Spleen (tissue), 11 donors: ENCODE results near the gene ADAM15. TPM values are rescaled to one million over a fixed set of nuclear protein-coding genes. Genes with fewer than 3 reads are reported as not detected.
A peak's percentile ranks its signal among the peaks of the same experiment; 100 is the strongest.

Source experiments
- DNase-seq: peaks from one replicate; pipeline ENCODE4 v3.0.0-alpha.2; 2020
- H3K27ac ChIP-seq, 8 donors: fragments of 200-600 bp; sonication (generic) in 7 of 8; 1 replicate in 4 of 8; 2 replicates in 4 of 8; pipeline versions ENCODE4 v1.5.0 to v1.8.0; 2016 to 2021; ENCODE audit warnings: inconsistent platforms in 4 of 8, mild to moderate bottlenecking in 4 of 8, moderate library complexity in 1 of 8
- H3K27me3 ChIP-seq, 7 donors: fragments of 200-600 bp; sonication (generic) in 6 of 7; replicated peaks in 1 of 7; 1 replicate in 4 of 7; 2 replicates in 3 of 7; pipeline versions ENCODE4 v1.5.0 to v1.8.0; 2016 to 2021; ENCODE audit warnings: inconsistent platforms in 3 of 7, mild to moderate bottlenecking in 1 of 7
- H3K36me3 ChIP-seq, 6 donors: fragments of 200-600 bp; sonication (generic) in 5 of 6; 1 replicate in 4 of 6; 2 replicates in 2 of 6; pipeline versions ENCODE4 v1.5.0 to v1.8.0; 2016 to 2021; ENCODE audit warnings: inconsistent platforms in 2 of 6
- H3K4me1 ChIP-seq, 6 donors: fragments of 200-600 bp; sonication (generic) in 5 of 6; 1 replicate in 3 of 6; 2 replicates in 3 of 6; pipeline versions ENCODE4 v1.5.0 to v1.8.0; 2016 to 2021; ENCODE audit warnings: inconsistent platforms in 3 of 6
- H3K4me3 ChIP-seq, 8 donors: fragments of 200-600 bp; sonication (generic) in 7 of 8; 1 replicate in 4 of 8; 2 replicates in 4 of 8; pipeline versions ENCODE4 v1.5.0 to v1.8.0; 2016 to 2021; ENCODE audit warnings: inconsistent platforms in 4 of 8, mild to moderate bottlenecking in 4 of 8, moderate library complexity in 2 of 8
- H3K9me3 ChIP-seq, 8 donors: fragments of 200-600 bp; sonication (generic) in 7 of 8; 1 replicate in 4 of 8; 2 replicates in 4 of 8; pipeline versions ENCODE4 v1.5.0 to v1.8.0; 2016 to 2021; ENCODE audit warnings: inconsistent platforms in 4 of 8
- CTCF ChIP-seq, 11 experiments: fragments of 200-600 bp in 7 of 11; fragments of 450-650 bp in 4 of 11; sonication (generic) in 4 of 11; IDR thresholded peaks in 8 of 11; conservative IDR thresholded peaks in 3 of 11; 1 replicate in 7 of 11; 2 replicates in 4 of 11; pipeline versions ENCODE4 v1.4.0 to v1.8.0; 2016 to 2021; ENCODE audit warnings: antibody characterized with exemption in 11 of 11, inconsistent platforms in 4 of 11, mild to moderate bottlenecking in 1 of 11
- POLR2A ChIP-seq, 3 donors: fragments of 450-650 bp; IDR thresholded peaks; one replicate each; pipeline ENCODE4 v1.5.1; 2017; ENCODE audit warnings: antibody characterized with exemption in 3 of 3, mild to moderate bottlenecking in 1 of 3
- POLR2AphosphoS5 ChIP-seq, 3 donors: sonication (generic); formaldehyde crosslinking; IDR thresholded peaks; one replicate each; pipeline ENCODE4 v1.5.1; 2017; ENCODE audit warnings: antibody characterized with exemption in 3 of 3
- WGBS, 5 donors: extraction: QIAGEN DNeasy Blood & Tissue Kit in 3 of 5; methylation state at CpG; one replicate each; pipeline versions ENCODE4 v1.1.5 to v1.1.7; 2013 to 2018; 5-methylcytosine and 5-hydroxymethylcytosine counted together
- intact Hi-C: fragments of 100-400 bp; cut with DNase I; formaldehyde crosslinking; loops from one replicate; pipeline ENCODE4 v1.15.0; 2023; ENCODE audit warnings: low total_unique reads
- polyA plus RNA-seq, 3 donors: library from polyadenylated mRNA; stranded (reverse); fragments of 200-250 nt; gene quantifications; one replicate each; pipeline ENCODE4 v1.2.1, GENCODE V29; 2013
- total RNA-seq, 7 donors: library from RNA; depleted of rRNA in 3 of 7; stranded (reverse); fragments of >200 nt in 3 of 7; fragmentation: NEBNext Ultra II Directional in 4 of 7; extraction: Animal tissue kit (Norgen Biotek cat#: 25700) in 4 of 7; gene quantifications; one replicate each; pipeline versions ENCODE4 v1.1.0 to v1.2.1, GENCODE V29; 2016 to 2021
- donor health status: healthy with polysubstance abuse.
- donor health status: DM: no; HTN: no; CAD: no; lungs with moderate emphysema.
- donor health status: DM: no; HTN: no; CAD: no.
- donor health status: Bipolar disorder and iron deficiency.
- donor health status: healthy.
- donor health status: DM: no; HTN: no; CAD: no.
- donor health status: DM: yes; HTN: yes; CAD: no.

The ADAM15 gene
- total and polyA plus RNA-seq, 10 donors, result 70.8 to 313 (median 86.6) TPM

GRCh38 chr1:155009742-155010141, 41.4 kb upstream of the ADAM15 start:
- peaks cover 0 to 22% (median 6%) of the 10 kb centered on the region in 6 donors for H3K36me3 ChIP-seq
- peak; percentile 48 for DNase-seq
- peak overlapping the region in 7 of 8 donors; percentile 60 to 99 (median 95) for H3K27ac ChIP-seq
- peak overlapping the region in 7 of 8 donors; percentile 14 to 76 (median 35) for H3K4me3 ChIP-seq
- WGBS, 5 donors, result 71 to 84% (median 83%) methylated on average over 5 of the region's 5 CpGs
- intact Hi-C loops, result loop anchor here (10.0 kb wide), 1 partner anchor 55 kb away; the partner anchor contains the start of gene EFNA4
- H3K9me3 ChIP-seq, result no peaks in the 10 kb centered on the region
- H3K27me3 ChIP-seq, result no peaks in the 10 kb centered on the region
- H3K4me1 ChIP-seq, result peaks cover 46 to 100% (median 100%) of the 10 kb centered on the region in 6 donors
- TF ChIP-seq POLR2AphosphoS5 (IDR thresholded peaks at IDR 0.05) (no peak), CTCF (IDR thresholded peaks at IDR 0.05 in 8 of 11, conservative IDR thresholded peaks at IDR 0.05 in 3 of 11) (no peak), POLR2A (IDR thresholded peaks at IDR 0.05) (no peak)

- peaks cover 40 to 100% (median 100%) of the 10 kb centered on the region in 6 donors for H3K4me1 ChIP-seq
- peak overlapping the region in 7 of 8 donors; percentile 14 to 76 (median 35) for H3K4me3 ChIP-seq
- WGBS, 5 donors, result 29 to 45% (median 35%) methylated on average over 11 of the region's 11 CpGs
- H3K27me3 ChIP-seq, result no peaks in the 10 kb centered on the region
- DNase-seq, result peak; percentile 83
- TF ChIP-seq POLR2AphosphoS5 (IDR thresholded peaks at IDR 0.05), result peak in 2 of 3 donors; percentile 37 to 67
- TF ChIP-seq CTCF (IDR thresholded peaks at IDR 0.05 in 8 of 11, conservative IDR thresholded peaks at IDR 0.05 in 3 of 11), result no peak
- TF ChIP-seq POLR2A (IDR thresholded peaks at IDR 0.05), result no peak
- peaks cover 0 to 28% (median 12%) of the 10 kb centered on the region in 6 donors for H3K36me3 ChIP-seq
- intact Hi-C loops, result no loop called here
- H3K27ac ChIP-seq, result peak overlapping the region in 7 of 8 donors; percentile 60 to 99 (median 95)
- no peaks in the 10 kb centered on the region for H3K9me3 ChIP-seq
These were observed 40.8 kb upstream of the ADAM15 start for GRCh38 chr1:155010211-155010918.

- Histone ChIP-seq H3K4me1 (peaks cover 35 to 100% (median 100%) of the 10 kb centered on the region in 6 donors), H3K4me3 (peak overlapping the region in 4 of 8 donors; percentile 35 to 76 (median 40)), H3K27ac (peak overlapping the region; percentile 35 to 99 (median 95)), H3K27me3 (no peaks in the 10 kb centered on the region), H3K9me3 (no peaks in the 10 kb centered on the region), H3K36me3 (peaks cover 0 to 35% (median 16%) of the 10 kb centered on the region in 6 donors)
- 73 to 88% (median 83%) methylated on average over 5 of the region's 5 CpGs for WGBS, 5 donors
- TF ChIP-seq POLR2AphosphoS5 (IDR thresholded peaks at IDR 0.05) (no peak), POLR2A (IDR thresholded peaks at IDR 0.05) (no peak), CTCF (IDR thresholded peaks at IDR 0.05 in 8 of 11, conservative IDR thresholded peaks at IDR 0.05 in 3 of 11) (no peak)
- intact Hi-C loops, result no loop called here
- DNase-seq, result peak; percentile 76
These were observed 40.1 kb upstream of the ADAM15 start for GRCh38 chr1:155011004-155011416.

- 86 to 96% (median 86%) methylated on average over 6 of the region's 6 CpGs for WGBS, 5 donors
- H3K36me3 ChIP-seq, result peaks cover 0 to 40% (median 18%) of the 10 kb centered on the region in 6 donors
- DNase-seq, result peak; percentile 65
- TF ChIP-seq CTCF (IDR thresholded peaks at IDR 0.05 in 8 of 11, conservative IDR thresholded peaks at IDR 0.05 in 3 of 11) (no peak), POLR2AphosphoS5 (IDR thresholded peaks at IDR 0.05) (no peak), POLR2A (IDR thresholded peaks at IDR 0.05) (no peak)
- H3K4me3 ChIP-seq, result peak overlapping the region in 1 of 8 donors; percentile 76
- H3K27me3 ChIP-seq, result no peaks in the 10 kb centered on the region
- peaks cover 35 to 100% (median 100%) of the 10 kb centered on the region in 6 donors for H3K4me1 ChIP-seq
- intact Hi-C loops, result no loop called here
- H3K27ac ChIP-seq, result peak overlapping the region; percentile 35 to 99 (median 95)
- H3K9me3 ChIP-seq, result no peaks in the 10 kb centered on the region
These were observed 39.6 kb upstream of the ADAM15 start for GRCh38 chr1:155011437-155012025.
